C4-2B (cell line): ENCODE measurements around the gene LETM1.
A peak's percentile ranks its signal among the peaks of the same experiment; 100 is the strongest.
"Not testable (repeated sequence)": the region's sequence is repeated elsewhere in the genome, so short reads cannot be mapped to it uniquely, and the experiment has no call there.

Experiments used
- H3K27ac ChIP-seq: fragments of 450-650 bp; 2 replicates; pipeline ENCODE4 v1.5.1; 2017
- CTCF ChIP-seq: fragments of 450-650 bp; conservative IDR thresholded peaks from 2 replicates; pipeline ENCODE4 v1.5.1; 2017; ENCODE audit warnings: mild to moderate bottlenecking
- ZFX ChIP-seq: fragments of 450-650 bp; IDR thresholded peaks from 2 replicates; pipeline ENCODE4 v1.6.1; 2017

The LETM1 gene

GRCh38 chr4:1851575-1852410, 4.2 kb downstream of the LETM1 start:
- TF ChIP-seq CTCF (no peak), ZFX (no peak)
- peak overlapping the region; percentile 57 for H3K27ac ChIP-seq

GRCh38 chr4:1851160-1851559, 4.8 kb downstream of the LETM1 start:
- TF ChIP-seq ZFX (no peak), CTCF (no peak)
- H3K27ac ChIP-seq = peak overlapping the region; percentile 57; the same call in 1 of the 2 replicates

- TF ChIP-seq ZFX (no peak), CTCF (no peak)
- no peak overlapping the region for H3K27ac ChIP-seq
Measured at GRCh38 chr4:1850276-1850675, 5.7 kb downstream of the LETM1 start.

GRCh38 chr4:1846580-1846979, 9.4 kb downstream of the LETM1 start:
- no peak for TF ChIP-seq CTCF
- H3K27ac ChIP-seq = no peak overlapping the region

GRCh38 chr4:1844618-1845017, 11.3 kb downstream of the LETM1 start:
- not testable (repeated sequence) for H3K27ac ChIP-seq

- no peak for TF ChIP-seq CTCF
- TF ChIP-seq ZFX = no peak
- no peak overlapping the region for H3K27ac ChIP-seq
Measured at GRCh38 chr4:1843852-1844251, 12.1 kb downstream of the LETM1 start.

- no peak for TF ChIP-seq CTCF
- TF ChIP-seq ZFX = no peak
- no peak overlapping the region for H3K27ac ChIP-seq
Measured at GRCh38 chr4:1842993-1843448, 12.9 kb downstream of the LETM1 start.
